Lung (tissue), 12 donors: ENCODE measurements around the gene DECR2. TPM values are rescaled to one million over a fixed set of nuclear protein-coding genes. Genes with fewer than 3 reads are reported as not detected.

Experiments
- ATAC-seq: fragments of 200-7000 bp; cut with Tn5 transposase; one replicate; pipeline ENCODE4 v1.9.1; 2020; ENCODE audit warnings: moderate number of reproducible peaks; ENCODE audit not compliant: insufficient read depth, low FRiP score
- DNase-seq, 3 donors: peaks; one replicate each; pipeline ENCODE4 v3.0.0-alpha.2; 2013 to 2017
- H3K27ac ChIP-seq, 2 donors: one replicate each; pipeline ENCODE4 v1.5.1; 2013; ENCODE audit warnings: mild to moderate bottlenecking in 2 of 2, moderate library complexity in 2 of 2, control low read depth in 1 of 2, inconsistent platforms in 1 of 2, low read depth in 1 of 2, low read length in 1 of 2
- H3K27me3 ChIP-seq, 3 donors: one replicate each; pipeline ENCODE4 v1.5.1; 2013; ENCODE audit warnings: low read length in 2 of 3; ENCODE audit not compliant: control insufficient read depth in 3 of 3, insufficient read depth in 3 of 3
- H3K36me3 ChIP-seq, 4 donors: one replicate each; pipeline ENCODE4 v1.5.1; 2013; ENCODE audit warnings: low read length in 4 of 4, mild to moderate bottlenecking in 1 of 4, moderate library complexity in 1 of 4; ENCODE audit not compliant: control insufficient read depth in 4 of 4, insufficient read depth in 4 of 4
- H3K4me1 ChIP-seq, 5 donors: one replicate each; pipeline ENCODE4 v1.5.1; 2013; ENCODE audit warnings: low read length in 5 of 5, mild to moderate bottlenecking in 2 of 5, moderate library complexity in 1 of 5; ENCODE audit not compliant: control insufficient read depth in 5 of 5, insufficient read depth in 5 of 5
- H3K4me3 ChIP-seq: one replicate; pipeline ENCODE4 v1.5.1; 2013; ENCODE audit warnings: mild to moderate bottlenecking, control low read depth, moderate library complexity
- H3K9ac ChIP-seq, 2 donors: one replicate each; pipeline ENCODE4 v1.5.1; 2013; ENCODE audit warnings: low read length in 2 of 2, control low read depth in 1 of 2; ENCODE audit not compliant: insufficient read depth in 1 of 2
- H3K9me3 ChIP-seq, 4 donors: one replicate each; pipeline ENCODE4 v1.5.1; 2013; ENCODE audit warnings: low read length in 3 of 4, mild to moderate bottlenecking in 1 of 4, moderate library complexity in 1 of 4; ENCODE audit not compliant: control insufficient read depth in 4 of 4, insufficient read depth in 3 of 4
- WGBS, 2 donors: extraction: QIAGEN DNeasy Blood & Tissue Kit; methylation state at CpG; one replicate each; pipeline ENCODE4 v1.1.7; 2013; 5-methylcytosine and 5-hydroxymethylcytosine counted together
- polyA plus RNA-seq, 2 donors: library from polyadenylated mRNA; stranded (reverse); fragments of 200-250 nt; gene quantifications; one replicate each; pipeline ENCODE4 v1.2.1, GENCODE V29; 2013
- total RNA-seq, 2 donors: library from RNA; depleted of rRNA in 1 of 2; stranded (reverse); fragments of >200 nt in 1 of 2; gene quantifications; one replicate each; pipeline ENCODE4 v1.2.1, GENCODE V29; 2014 to 2021
- TF ChIP-seq, protein P1 (sequence below): IDR thresholded peaks from 2 replicates; pipeline ENCODE4 v1.5.1; 2012; ENCODE audit warnings: mild to moderate bottlenecking; ENCODE audit errors: control extremely low read depth, extremely low read depth
- donor health status: control.
- donor health status: control.
- donor health status: Bipolar disorder and iron deficiency.
- donor health status: healthy.
- donor health status: DM: yes; HTN: yes; CAD: no.

Gene DECR2
- total and polyA plus RNA-seq, 4 donors = 5.2 to 18.3 (median 15.7) TPM

DNA sequence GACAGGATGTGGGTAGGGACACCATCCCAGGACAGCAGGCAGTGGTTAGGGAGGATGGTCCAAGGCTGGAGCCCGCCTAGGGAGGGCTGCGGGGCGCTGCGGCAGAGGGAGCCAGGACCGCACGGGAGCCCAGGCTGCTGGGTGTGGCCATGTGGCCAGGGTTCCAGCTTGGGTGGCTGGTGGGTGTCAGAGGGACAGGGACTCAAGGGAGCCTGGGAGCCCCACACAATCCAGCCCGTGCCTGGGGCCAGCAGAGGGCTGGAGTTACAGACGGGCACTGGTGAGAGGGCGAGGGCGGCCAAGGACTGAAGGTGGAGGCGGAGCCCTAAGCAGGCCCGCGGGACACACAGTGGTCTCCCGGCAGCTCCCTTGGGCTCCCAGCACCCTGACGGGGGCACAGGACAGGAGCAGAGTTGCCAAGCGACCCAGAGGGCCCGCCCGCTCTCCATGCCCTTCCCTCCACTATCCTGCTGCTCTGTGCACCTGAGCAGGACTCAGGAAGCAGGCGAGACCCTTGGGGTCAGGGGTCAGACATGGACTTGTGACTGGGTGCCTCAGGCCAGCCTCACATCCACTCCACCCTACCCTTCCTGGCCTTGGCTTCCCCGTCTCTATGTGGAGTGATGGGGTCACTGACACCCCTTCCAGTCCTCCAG, 38.4 kb upstream of the DECR2 start:
- ATAC-seq = no peak
- WGBS, 2 donors = 51 to 63% methylated on average over 14 to 20 of the region's 20 CpGs
- no peak for DNase-seq
- Histone ChIP-seq H3K27ac (no peak overlapping the region), H3K36me3 (peaks cover 5 to 18% (median 11%) of the 10 kb centered on the region in 4 donors), H3K9ac (no peak overlapping the region), H3K4me3 (no peak overlapping the region), H3K9me3 (peaks cover 0 to 3% (median 0%) of the 10 kb centered on the region in 4 donors), H3K4me1 (no peaks in the 10 kb centered on the region), H3K27me3 (no peaks in the 10 kb centered on the region)
- TF ChIP-seq, protein P1, sequence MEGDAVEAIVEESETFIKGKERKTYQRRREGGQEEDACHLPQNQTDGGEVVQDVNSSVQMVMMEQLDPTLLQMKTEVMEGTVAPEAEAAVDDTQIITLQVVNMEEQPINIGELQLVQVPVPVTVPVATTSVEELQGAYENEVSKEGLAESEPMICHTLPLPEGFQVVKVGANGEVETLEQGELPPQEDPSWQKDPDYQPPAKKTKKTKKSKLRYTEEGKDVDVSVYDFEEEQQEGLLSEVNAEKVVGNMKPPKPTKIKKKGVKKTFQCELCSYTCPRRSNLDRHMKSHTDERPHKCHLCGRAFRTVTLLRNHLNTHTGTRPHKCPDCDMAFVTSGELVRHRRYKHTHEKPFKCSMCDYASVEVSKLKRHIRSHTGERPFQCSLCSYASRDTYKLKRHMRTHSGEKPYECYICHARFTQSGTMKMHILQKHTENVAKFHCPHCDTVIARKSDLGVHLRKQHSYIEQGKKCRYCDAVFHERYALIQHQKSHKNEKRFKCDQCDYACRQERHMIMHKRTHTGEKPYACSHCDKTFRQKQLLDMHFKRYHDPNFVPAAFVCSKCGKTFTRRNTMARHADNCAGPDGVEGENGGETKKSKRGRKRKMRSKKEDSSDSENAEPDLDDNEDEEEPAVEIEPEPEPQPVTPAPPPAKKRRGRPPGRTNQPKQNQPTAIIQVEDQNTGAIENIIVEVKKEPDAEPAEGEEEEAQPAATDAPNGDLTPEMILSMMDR = no peak

DNA sequence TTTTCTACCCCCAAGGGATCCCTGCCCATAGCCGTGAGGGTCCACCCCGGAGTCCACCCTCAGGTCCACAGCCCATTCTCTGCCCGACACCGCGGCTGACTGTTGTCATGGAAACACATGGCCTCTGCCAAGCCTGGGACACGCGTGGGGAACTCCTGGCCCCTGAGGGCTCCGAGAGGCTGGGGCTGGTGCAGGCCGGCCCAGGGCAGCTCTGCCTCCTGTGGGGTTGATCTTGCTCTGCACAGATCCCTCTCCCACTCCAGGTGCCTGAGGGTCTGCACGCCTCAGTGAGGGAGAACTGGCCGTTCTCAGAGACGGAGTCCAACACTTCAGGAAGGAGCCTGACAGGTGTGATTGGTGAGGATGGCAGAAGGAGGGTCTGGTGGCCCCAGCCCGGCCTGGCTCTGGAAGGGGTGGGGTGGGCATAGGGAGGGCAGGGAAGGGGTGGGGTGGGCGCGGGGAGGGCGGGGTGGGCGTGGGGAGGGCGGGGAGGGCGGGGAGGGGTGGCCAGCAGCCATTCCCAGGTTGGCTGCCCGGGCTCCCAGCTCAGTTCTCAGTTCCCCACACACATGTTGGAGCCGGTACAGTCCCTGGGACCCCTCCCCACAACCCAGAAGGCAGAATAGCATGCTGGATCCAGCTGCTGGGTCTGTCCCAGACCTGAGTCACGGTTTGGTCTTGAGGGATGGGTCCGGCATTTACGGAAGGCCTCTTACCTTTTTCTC, 37.8 kb upstream of the DECR2 start:
- Histone ChIP-seq H3K36me3 (peaks cover 7 to 24% (median 13%) of the 10 kb centered on the region in 4 donors), H3K27ac (no peak overlapping the region), H3K27me3 (no peaks in the 10 kb centered on the region), H3K4me3 (no peak overlapping the region), H3K9me3 (peaks cover 0 to 3% (median 0%) of the 10 kb centered on the region in 4 donors), H3K4me1 (no peaks in the 10 kb centered on the region), H3K9ac (no peak overlapping the region)
- ATAC-seq (no peak), DNase-seq (no peak)
- TF ChIP-seq, protein P1 = no peak
- WGBS, 2 donors = 30 to 40% methylated on average over 18 to 24 of the region's 24 CpGs

DNA sequence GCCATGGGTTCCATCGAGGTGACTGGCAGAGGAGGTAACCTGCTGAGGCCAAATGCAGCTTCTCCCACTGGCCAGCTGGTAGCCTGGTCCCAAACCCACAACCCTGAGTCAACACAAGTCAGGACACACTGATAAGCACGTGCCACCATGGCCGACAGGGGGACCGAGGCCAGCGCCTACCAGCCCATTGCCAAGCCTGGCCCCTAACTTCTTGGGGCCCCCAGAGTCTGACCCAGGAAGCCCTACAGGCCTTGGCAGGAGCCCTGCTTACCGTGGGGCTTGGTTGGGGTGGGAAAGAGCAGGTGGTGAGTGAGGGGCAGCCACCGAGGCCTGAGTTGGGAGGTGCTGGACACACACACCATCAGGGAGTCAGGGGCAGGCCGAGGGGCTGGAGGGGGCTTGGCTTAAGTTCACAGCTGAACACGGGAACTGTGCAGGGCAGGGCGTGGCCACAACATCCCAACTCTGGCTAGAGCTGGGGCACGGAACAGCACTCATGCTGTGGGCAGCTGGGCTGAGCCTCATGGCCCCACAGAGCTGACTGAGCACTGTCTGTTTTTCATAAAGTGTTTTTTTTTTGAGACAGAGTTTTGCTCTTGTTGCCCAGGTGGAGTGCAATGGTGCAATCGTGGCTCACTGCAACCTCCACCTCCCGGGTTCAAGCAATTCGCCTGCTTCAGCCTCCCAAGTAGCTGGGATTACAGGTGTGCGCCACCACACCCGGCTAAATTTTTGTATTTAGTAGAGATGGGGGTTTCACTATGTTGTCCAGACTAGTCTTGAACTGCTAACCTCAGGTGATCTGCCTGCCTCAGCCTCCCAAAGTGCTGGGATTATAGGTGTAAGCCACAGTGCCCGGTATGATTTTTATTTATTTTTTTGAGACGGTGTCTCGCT, 36.8 kb upstream of the DECR2 start:
- ATAC-seq = no peak
- Histone ChIP-seq H3K36me3 (peaks cover 8 to 25% (median 14%) of the 10 kb centered on the region in 4 donors), H3K4me3 (no peak overlapping the region), H3K27me3 (no peaks in the 10 kb centered on the region), H3K4me1 (peaks cover 0 to 7% (median 3%) of the 10 kb centered on the region in 5 donors), H3K9ac (no peak overlapping the region), H3K9me3 (peaks cover 0 to 3% (median 0%) of the 10 kb centered on the region in 4 donors), H3K27ac (no peak overlapping the region)
- TF ChIP-seq, protein P1 = no peak
- WGBS, 2 donors = 57 to 68% methylated on average over 19 of the region's 19 CpGs
- DNase-seq = no peak
